DND-41 (cell line): ENCODE results near the gene NETO2.

Experiments
- EZH2 ChIP-seq: IDR thresholded peaks from 3 replicates; pipeline ENCODE4 v1.6.1; 2012; ENCODE audit warnings: borderline replicate concordance, low read depth, mild to moderate bottlenecking, moderate library complexity, low read length, inconsistent platforms; ENCODE audit not compliant: severe bottlenecking
- TF ChIP-seq, protein P1 (sequence below): IDR thresholded peaks from 2 replicates; pipeline ENCODE4 v1.5.1; 2012; ENCODE audit warnings: borderline replicate concordance, low read length, moderate library complexity, mild to moderate bottlenecking; ENCODE audit not compliant: poor library complexity, severe bottlenecking; ENCODE audit errors: extremely low read depth

DNA sequence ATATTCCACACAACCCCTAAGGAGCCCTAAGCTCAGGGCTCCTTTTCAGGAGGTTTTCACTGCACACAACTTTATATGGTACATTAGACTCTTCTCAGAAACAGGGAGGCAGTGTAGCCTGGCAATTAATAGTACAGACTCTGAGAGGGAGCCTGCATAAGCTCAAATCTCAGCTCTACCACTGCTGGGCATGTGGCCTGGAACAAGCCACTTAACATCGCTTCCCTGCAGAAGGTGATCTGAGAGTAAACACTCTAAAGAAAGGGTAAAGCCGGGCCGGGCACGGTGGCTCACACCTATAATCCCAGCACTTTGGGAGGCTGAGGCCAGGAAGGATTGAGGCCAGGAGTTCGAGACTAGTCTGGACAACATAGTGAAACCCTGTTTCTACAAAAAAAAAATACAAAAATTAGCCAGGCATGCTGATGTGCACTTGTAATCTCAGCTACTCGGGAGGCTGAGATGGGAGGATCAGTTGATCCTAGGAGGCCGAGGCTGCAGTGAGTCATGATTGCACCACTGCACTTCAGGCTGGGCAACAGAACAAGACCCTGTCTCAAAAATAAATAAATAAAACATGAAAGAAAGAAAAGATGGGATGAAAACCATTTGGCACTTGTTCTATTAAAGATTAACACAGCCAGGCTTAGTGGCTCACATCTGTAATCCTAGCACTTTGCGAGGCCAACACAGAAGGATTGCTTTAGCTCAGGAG, 99.6 kb downstream of the NETO2 start:
- TF ChIP-seq, protein P1, sequence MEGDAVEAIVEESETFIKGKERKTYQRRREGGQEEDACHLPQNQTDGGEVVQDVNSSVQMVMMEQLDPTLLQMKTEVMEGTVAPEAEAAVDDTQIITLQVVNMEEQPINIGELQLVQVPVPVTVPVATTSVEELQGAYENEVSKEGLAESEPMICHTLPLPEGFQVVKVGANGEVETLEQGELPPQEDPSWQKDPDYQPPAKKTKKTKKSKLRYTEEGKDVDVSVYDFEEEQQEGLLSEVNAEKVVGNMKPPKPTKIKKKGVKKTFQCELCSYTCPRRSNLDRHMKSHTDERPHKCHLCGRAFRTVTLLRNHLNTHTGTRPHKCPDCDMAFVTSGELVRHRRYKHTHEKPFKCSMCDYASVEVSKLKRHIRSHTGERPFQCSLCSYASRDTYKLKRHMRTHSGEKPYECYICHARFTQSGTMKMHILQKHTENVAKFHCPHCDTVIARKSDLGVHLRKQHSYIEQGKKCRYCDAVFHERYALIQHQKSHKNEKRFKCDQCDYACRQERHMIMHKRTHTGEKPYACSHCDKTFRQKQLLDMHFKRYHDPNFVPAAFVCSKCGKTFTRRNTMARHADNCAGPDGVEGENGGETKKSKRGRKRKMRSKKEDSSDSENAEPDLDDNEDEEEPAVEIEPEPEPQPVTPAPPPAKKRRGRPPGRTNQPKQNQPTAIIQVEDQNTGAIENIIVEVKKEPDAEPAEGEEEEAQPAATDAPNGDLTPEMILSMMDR, result no peak
- no peak for TF ChIP-seq EZH2
